ENCODE data around the gene VTA1. TPM values are rescaled to one million over a fixed set of nuclear protein-coding genes. Genes with fewer than 3 reads are reported as not detected.
"Not testable (repeated sequence)": the region's sequence is repeated elsewhere in the genome, so short reads cannot be mapped to it uniquely, and the experiment has no call there.

VTA1 gene
- total RNA-seq, 4 donors from 2014 or later: 25.7 to 37.9 (median 28.2) TPM

- Histone ChIP-seq H3K27ac (replicated peaks in 1 of 4) (no peak overlapping the region), H3K9me3 (no peaks in the 10 kb centered on the region), H3K4me3 (no peak overlapping the region), H3K4me1 (peaks cover 0 to 14% (median 6%) of the 10 kb centered on the region in 4 donors), H3K36me3 (no peaks in the 10 kb centered on the region), H3K27me3 (no peaks in the 10 kb centered on the region)
- 51% methylated on average over 5 of the region's 5 CpGs for WGBS
- no peak for DNase-seq (ENCODE audit: extremely low spot score)
- intact Hi-C loops (cut with DNase I): no loop called here
- no peak for TF ChIP-seq EP300 (IDR thresholded peaks at IDR 0.05)
- no peak for TF ChIP-seq POLR2A (IDR thresholded peaks at IDR 0.05; ENCODE audit: low read depth)
- no peak for TF ChIP-seq POLR2AphosphoS5 (IDR thresholded peaks at IDR 0.05)
- TF ChIP-seq CTCF (IDR thresholded peaks at IDR 0.05): peak in 2 of 3 experiments; percentile 28 to 39
Observed at GRCh38 chr6:142155895-142156757, 9.1 kb downstream of the VTA1 start.

GRCh38 chr6:142156758-142157068 lies 9.7 kb downstream of the VTA1 start:
- DNase-seq (ENCODE audit: extremely low spot score); H3K27me3 ChIP-seq; H3K27ac ChIP-seq (replicated peaks in 1 of 4); H3K36me3 ChIP-seq; H3K4me1 ChIP-seq; intact Hi-C loops (cut with DNase I); H3K9me3 ChIP-seq; H3K4me3 ChIP-seq: not testable (repeated sequence)
- WGBS: 96% methylated on average over 4 of the region's 4 CpGs

GRCh38 chr6:142162780-142163179 lies 15.7 kb downstream of the VTA1 start:
- no peak overlapping the region for H3K27ac ChIP-seq (replicated peaks in 1 of 4)
- WGBS: 81% methylated on average over 1 of the region's 1 CpG
- intact Hi-C loops (cut with DNase I): loop anchor here (10.0 kb wide), 1 partner anchor 222 kb away; no protein-coding TSS in a partner anchor
- peaks cover 9 to 17% (median 16%) of the 10 kb centered on the region in 4 donors for H3K36me3 ChIP-seq
- no peaks in the 10 kb centered on the region for H3K9me3 ChIP-seq
- DNase-seq (ENCODE audit: extremely low spot score): no peak
- H3K4me1 ChIP-seq: peaks cover 0 to 14% (median 9%) of the 10 kb centered on the region in 4 donors
- TF ChIP-seq POLR2AphosphoS5 (IDR thresholded peaks at IDR 0.05) (no peak), CTCF (IDR thresholded peaks at IDR 0.05) (no peak), POLR2A (IDR thresholded peaks at IDR 0.05; ENCODE audit: low read depth) (no peak), EP300 (IDR thresholded peaks at IDR 0.05) (no peak)
- no peaks in the 10 kb centered on the region for H3K27me3 ChIP-seq
- no peak overlapping the region for H3K4me3 ChIP-seq

- intact Hi-C loops (cut with DNase I): loop anchor here (10.0 kb wide), 1 partner anchor 220 kb away; no protein-coding TSS in a partner anchor
- peaks cover 0 to 14% (median 9%) of the 10 kb centered on the region in 4 donors for H3K4me1 ChIP-seq
- peaks cover 13 to 35% (median 26%) of the 10 kb centered on the region in 4 donors for H3K36me3 ChIP-seq
- no peaks in the 10 kb centered on the region for H3K27me3 ChIP-seq
- 94% methylated on average over 4 of the region's 4 CpGs for WGBS
- H3K4me3 ChIP-seq: no peak overlapping the region
- no peaks in the 10 kb centered on the region for H3K9me3 ChIP-seq
- no peak overlapping the region for H3K27ac ChIP-seq (replicated peaks in 1 of 4)
- no peak for TF ChIP-seq POLR2AphosphoS5 (IDR thresholded peaks at IDR 0.05)
- no peak for TF ChIP-seq EP300 (IDR thresholded peaks at IDR 0.05)
- TF ChIP-seq CTCF (IDR thresholded peaks at IDR 0.05): no peak
- TF ChIP-seq POLR2A (IDR thresholded peaks at IDR 0.05; ENCODE audit: low read depth): no peak
- no peak for DNase-seq (ENCODE audit: extremely low spot score)
Observed at GRCh38 chr6:142165227-142165626, 18.2 kb downstream of the VTA1 start.

GRCh38 chr6:142167071-142167470 lies 20.0 kb downstream of the VTA1 start:
- peaks cover 0 to 14% (median 9%) of the 10 kb centered on the region in 4 donors for H3K4me1 ChIP-seq
- no peaks in the 10 kb centered on the region for H3K9me3 ChIP-seq
- TF ChIP-seq EP300 (IDR thresholded peaks at IDR 0.05): no peak
- TF ChIP-seq CTCF (IDR thresholded peaks at IDR 0.05): no peak
- TF ChIP-seq POLR2A (IDR thresholded peaks at IDR 0.05; ENCODE audit: low read depth): no peak
- no peak for TF ChIP-seq POLR2AphosphoS5 (IDR thresholded peaks at IDR 0.05)
- WGBS: 76% methylated on average over 3 of the region's 3 CpGs
- no peak for DNase-seq (ENCODE audit: extremely low spot score)
- H3K27ac ChIP-seq (replicated peaks in 1 of 4): no peak overlapping the region
- H3K27me3 ChIP-seq: no peaks in the 10 kb centered on the region
- intact Hi-C loops (cut with DNase I): loop anchor here (10.0 kb wide), 1 partner anchor 218 kb away; no protein-coding TSS in a partner anchor
- peaks cover 23 to 53% (median 44%) of the 10 kb centered on the region in 4 donors for H3K36me3 ChIP-seq
- no peak overlapping the region for H3K4me3 ChIP-seq

All from esophagus muscularis mucosa (tissue), 4 donors.